GM12891 (cell line): ENCODE results near the gene PIGQ.

Source experiments
- DNase-seq: peaks from one replicate; pipeline ENCODE4 v3.0.0; 2011; ENCODE audit warnings: low spot score; ENCODE audit not compliant: insufficient read length
- FAIRE-seq: peaks from 2 replicates; lab custom pipeline; 2011; peaks lifted over from hg19 to GRCh38; lab: Jason Lieb, UNC
- PAX5 ChIP-seq: IDR thresholded peaks from 2 replicates; pipeline ENCODE4 v1.6.1; 2011; ENCODE audit warnings: low read length, moderate library complexity, mild to moderate bottlenecking; ENCODE audit not compliant: insufficient read depth, severe bottlenecking
- POLR2A ChIP-seq: IDR thresholded peaks from 2 replicates; pipeline ENCODE4 v1.6.1; 2011; ENCODE audit warnings: low read depth, low read length, control low read depth
- POLR2AphosphoS5 ChIP-seq: IDR thresholded peaks from 2 replicates; pipeline ENCODE4 v1.6.1; 2011; ENCODE audit warnings: low read depth, low read length, control low read depth
- POU2F2 ChIP-seq: IDR thresholded peaks from 2 replicates; pipeline ENCODE4 v1.6.1; 2011; ENCODE audit warnings: low read depth, mild to moderate bottlenecking, control low read depth, low read length, moderate library complexity
- SPI1 ChIP-seq: IDR thresholded peaks from 2 replicates; pipeline ENCODE4 v1.6.1; 2011; ENCODE audit warnings: low read depth, low read length, control low read depth
- TAF1 ChIP-seq: IDR thresholded peaks from 2 replicates; pipeline ENCODE4 v1.6.1; 2011; ENCODE audit warnings: low read depth, low read length, control low read depth

PIGQ gene

DNA sequence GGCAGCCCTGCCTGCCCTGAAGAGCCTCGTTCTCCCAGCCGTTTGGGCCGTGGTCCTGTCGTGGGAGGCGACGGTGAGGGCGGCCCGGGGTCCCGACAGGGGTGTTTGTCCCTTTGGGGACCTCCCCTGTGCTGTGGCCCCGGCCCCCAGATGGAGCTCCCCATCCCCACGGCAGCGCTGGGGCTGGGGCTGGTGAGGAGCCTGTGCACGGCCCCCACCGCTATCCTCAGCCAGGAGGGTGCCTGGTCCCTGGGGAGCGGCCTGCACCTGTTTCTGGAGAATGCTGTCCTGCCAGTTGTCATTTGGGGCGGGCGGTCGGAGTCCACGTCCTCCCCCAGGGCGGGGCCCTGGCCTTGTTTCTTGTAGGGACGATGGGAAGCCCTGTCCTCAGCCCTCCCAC lies 35.6 kb upstream of the PIGQ start:
- FAIRE-seq (no peak), DNase-seq (no peak)
- no peak for TF ChIP-seq POU2F2
- no peak for TF ChIP-seq POLR2AphosphoS5
- TF ChIP-seq PAX5 = no peak
- TF ChIP-seq SPI1 = no peak
- no peak for TF ChIP-seq POLR2A
- no peak for TF ChIP-seq TAF1

DNA sequence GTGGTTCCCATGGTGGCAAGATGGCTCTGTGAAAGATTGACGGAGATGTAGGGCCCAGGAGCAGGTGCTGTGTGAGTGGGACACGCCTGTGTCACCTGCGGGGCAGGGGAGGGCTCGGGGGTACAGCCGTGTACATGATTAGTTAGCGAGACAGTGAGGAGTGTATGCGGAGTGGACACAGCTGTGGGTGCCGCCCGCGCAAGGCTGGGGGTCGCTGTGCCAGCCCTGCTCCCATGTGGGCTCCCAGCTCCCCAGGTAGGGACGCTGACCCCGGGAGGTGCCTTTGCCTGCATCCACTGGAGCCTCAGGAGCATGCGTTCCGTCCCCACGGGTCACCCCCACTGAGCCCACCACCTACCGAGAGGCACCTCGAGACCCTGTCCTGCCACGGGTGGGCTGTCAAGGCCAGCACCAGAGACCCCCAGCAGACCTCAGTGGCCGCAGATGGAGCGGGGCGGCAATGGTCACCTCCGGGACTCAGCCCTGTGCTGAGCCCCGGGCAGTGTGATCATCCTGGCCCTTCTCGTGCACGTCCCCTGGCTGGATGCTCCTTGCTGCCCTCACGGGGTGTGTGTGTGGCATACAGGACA lies 34.8 kb upstream of the PIGQ start:
- FAIRE-seq (no peak), DNase-seq (no peak)
- TF ChIP-seq POLR2AphosphoS5 = no peak
- no peak for TF ChIP-seq PAX5
- TF ChIP-seq TAF1 = no peak
- no peak for TF ChIP-seq POU2F2
- no peak for TF ChIP-seq SPI1
- no peak for TF ChIP-seq POLR2A

DNA sequence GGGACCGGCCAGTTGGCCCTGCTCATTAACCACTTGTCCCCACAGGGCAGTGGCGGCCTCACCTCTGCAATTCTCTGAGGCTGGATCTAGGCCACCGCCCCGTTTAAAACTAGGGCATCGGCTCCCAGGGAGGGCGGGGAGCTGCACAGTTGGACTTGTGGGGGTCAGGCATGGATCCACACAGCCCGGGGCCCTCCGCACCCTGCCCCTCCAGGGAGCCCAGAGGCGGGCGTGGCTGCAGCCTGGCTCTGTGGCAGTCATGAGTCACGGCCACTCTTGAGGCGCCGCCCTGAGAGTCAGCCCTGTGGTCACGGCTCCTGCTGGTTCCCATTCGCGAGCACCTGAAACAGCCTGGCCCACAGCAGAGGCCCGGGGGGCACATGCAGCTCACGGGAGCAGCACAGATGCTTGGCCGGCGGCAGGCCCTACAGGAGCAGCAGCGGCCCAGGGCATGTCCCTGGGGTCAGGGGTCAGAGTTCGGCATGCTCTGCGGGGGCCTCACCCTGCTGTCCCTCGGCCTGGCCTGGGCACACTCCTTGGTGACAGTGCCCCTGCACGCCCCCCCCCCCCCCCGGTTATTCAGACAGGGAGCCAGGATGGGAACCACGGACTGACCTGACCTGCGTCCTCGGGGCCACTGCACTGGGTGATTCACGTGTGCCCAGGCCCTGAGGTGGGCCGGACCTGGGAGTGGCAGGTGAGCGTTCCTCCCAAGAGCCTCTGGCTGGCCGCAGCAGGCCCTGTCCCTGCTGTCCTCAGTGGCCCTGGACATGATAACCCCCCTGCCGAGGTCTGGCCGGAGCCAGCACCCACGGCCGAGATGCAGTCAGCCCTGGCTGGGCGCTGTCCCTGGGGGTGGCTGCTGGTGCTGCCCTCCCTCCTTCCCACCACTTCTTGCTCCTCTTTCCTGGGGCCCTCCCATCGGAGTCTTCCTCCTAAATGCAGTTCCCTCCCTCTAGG lies 34.0 kb upstream of the PIGQ start:
- TF ChIP-seq POU2F2 (no peak), POLR2AphosphoS5 (no peak), TAF1 (no peak), SPI1 (no peak), PAX5 (no peak), POLR2A (no peak)
- FAIRE-seq (no peak), DNase-seq (no peak)

DNA sequence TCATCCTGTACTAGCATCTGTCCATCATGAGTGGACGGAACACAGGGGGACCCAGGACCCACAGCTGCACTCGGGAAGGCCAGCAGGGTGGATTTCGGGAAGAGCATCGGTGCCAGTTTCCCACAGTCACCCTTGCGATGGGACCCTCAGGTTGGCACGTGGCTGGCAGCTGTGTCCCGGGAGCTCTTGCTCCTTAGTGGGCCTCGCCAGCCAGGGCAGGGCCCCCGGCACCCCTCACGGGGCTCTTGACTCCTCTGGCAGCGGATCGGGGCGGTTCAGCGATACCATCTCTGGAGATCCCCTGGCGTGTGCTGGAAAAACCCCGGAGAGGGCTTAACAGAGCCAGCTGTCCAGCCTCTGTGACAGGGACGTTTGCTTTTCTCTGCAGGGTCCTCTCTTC lies 33.0 kb upstream of the PIGQ start:
- FAIRE-seq (no peak), DNase-seq (no peak)
- no peak for TF ChIP-seq POLR2A
- no peak for TF ChIP-seq POU2F2

DNA sequence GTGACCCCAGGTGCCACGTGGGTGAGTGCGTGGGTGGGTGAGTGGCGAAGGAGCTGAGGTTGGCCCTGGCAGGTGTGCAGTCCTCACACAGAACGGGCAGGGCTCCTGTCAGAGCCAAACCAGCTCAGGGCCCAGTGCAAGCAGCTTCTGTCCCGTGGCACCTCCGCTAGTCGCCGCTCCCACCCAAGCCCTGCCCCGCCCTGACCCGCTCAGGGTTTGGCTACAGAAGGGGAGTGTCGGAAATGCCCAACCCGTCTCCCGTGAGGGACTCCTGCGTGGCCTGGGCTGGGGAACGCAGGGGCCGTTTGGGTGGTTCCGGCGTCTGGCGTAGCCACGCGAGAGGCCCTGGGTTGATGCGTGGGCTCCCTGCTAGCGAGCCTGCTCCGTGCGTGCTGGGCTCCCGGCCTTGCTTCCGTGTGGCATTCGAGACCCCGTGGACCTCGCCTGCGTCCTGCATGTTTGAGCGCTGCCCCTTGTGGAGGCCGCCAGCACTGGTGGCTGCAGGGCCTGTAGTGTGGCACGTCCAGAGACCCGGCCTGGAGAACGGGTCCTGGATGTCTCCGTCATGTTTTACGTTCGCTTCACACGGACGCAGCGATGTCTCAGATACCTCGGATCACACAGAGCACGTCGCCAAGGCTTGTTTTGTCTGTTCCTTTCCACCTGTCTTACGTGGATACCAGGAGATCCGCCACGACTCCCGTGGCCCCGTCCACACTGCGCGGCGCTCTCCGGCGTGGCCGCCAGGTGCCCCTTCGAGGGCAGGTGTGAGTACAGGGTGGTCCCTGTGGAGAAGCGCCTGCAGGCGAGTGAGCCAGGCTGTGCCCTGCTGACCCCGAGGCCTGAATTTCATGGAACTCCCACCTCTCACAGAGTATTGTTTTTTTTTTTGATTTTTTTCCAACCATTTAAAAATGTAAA lies 32.1 kb upstream of the PIGQ start:
- no peak for FAIRE-seq
- no peak for DNase-seq
- TF ChIP-seq PAX5 (no peak), POU2F2 (no peak), POLR2A (no peak), TAF1 (no peak), SPI1 (no peak), POLR2AphosphoS5 (no peak)

DNA sequence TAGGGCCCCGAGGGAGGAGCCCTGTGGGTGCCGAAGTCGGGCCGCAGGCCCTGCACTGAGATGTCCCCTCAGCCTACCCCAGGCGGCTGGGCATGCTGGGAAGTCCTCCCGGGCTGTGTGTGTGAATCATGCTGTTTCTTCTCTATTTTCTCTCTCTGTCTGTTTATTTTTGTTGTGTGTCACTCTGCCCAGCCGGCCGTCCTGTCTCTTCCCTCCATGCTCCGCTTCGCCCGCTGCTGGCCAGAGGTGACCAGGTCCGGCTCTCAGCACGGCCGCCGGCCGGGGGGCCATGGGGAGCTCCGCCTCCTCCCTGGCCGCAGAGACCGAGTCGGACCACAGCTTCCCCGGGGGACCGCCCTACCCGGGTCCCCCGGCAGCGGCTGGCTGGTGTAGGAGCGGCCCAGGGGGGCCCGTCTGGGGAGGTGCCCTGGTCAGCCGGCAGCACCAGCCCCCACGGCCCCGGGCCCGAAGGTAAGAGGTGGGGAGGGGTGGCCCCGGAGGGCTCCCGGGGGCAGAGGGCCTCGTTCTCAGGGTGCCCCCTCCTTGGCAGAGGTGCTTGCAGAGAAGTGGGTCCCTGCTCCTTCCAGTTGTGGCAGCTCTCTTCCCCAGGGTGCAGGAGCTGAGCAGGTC lies 29.8 kb upstream of the PIGQ start:
- no peak for DNase-seq

DNA sequence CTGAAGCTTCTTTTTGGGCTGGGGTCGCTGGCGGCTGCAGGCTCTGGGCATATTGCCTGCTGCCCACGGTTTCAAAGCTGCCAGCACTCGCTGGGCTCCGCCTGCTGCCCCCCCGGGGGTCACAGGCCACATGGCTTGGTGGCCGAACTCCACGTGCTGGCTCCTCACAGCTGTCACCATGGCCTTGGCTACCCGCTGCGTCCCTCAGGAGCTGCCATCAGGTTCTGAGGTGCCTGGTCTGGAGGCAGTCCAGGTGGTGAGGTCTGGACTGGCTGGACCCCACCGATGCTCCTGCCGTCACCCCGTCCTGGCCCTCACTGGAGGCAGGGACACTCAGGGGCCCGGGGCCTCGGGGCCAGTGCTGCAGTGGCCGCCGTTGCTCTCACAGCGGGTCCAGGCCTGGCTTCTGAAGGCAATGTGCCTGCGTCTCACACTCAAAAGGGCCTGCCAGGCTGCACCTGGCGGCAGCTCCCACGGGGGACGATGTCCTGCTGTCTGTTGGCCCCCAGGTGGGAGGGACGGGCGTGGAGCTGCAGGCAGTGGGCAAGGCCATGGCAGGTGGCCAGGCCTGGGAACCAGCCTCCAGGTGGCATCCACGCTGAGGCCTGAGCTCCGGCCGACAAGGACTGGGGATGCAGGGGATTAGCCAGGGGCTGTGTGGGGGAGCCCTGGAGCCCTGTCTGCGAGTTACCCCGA lies 29.0 kb upstream of the PIGQ start:
- FAIRE-seq (no peak), DNase-seq (no peak)
- TF ChIP-seq SPI1 (no peak), POLR2AphosphoS5 (no peak), POLR2A (no peak), TAF1 (no peak), PAX5 (no peak)

More for the DNA sequence above, 29.8 kb upstream of the PIGQ start:
- FAIRE-seq = no peak
- TF ChIP-seq PAX5 (no peak), SPI1 (no peak), TAF1 (no peak), POLR2A (no peak), POU2F2 (no peak), POLR2AphosphoS5 (no peak)

DNA sequence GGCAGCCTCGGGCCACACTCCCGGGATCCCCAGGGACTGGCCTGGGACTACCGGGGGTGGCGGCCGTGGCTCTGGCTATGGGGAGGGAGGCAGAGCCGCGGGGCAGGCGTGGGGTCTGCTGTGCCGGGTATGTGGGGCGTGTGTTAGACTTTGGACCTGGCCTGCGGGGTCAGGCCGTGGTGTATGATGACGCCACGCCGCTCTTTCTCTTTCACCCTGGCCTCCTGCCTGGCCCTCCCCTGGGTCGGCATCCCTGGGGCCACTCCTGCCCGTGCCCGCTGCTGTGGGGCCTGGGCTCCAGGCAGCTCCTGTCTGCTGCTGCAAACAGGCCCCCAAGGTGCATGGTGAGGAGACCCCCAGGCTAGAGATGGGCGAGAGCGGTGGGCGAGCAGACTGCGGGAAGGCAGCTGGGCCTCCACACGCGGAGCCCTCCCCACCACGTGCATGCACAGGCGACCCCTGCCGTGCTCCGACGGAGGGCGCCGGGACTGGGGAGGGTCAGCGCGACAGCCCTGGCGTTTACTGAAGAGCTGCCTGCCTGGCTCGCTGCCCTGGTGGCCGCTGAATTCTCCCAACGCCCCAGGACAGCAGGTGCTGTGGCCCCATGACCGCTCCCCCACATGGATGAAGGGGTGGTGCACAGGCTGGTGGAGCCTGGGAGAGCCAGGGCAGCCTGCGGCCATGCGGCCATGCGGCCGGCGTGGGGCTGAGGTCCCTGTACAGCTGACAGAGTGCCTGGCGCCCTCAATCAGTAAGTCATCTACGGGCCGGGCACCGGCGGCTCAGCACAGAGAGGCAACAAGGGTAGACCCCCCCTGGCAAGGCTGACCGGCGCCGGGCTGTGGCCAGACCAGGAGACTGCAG lies 26.2 kb upstream of the PIGQ start:
- no peak for FAIRE-seq
- no peak for TF ChIP-seq SPI1
- TF ChIP-seq POLR2AphosphoS5 = no peak
- no peak for TF ChIP-seq POLR2A
- TF ChIP-seq POU2F2 = no peak
- no peak for TF ChIP-seq PAX5
- no peak for TF ChIP-seq TAF1
- DNase-seq = no peak
